H1 (cell line): ENCODE results near the gene RTEL1. TPM values are rescaled to one million over a fixed set of nuclear protein-coding genes. Genes with fewer than 3 reads are reported as not detected.
A peak's percentile ranks its signal among the peaks of the same experiment; 100 is the strongest.
"Not testable (repeated sequence)": the region's sequence is repeated elsewhere in the genome, so short reads cannot be mapped to it uniquely, and the experiment has no call there.

Experiments
- CTCF ChIA-PET: fragments of 300-600 bp; sonication (Branson Sonifier 250); formaldehyde crosslinking; loops from one replicate; lab custom pipeline; 2021; ENCODE audit not compliant: partially characterized antibody; lab: Charles Lee
- POLR2A ChIA-PET: fragments of 300-600 bp; sonication (Branson Sonifier 250); formaldehyde crosslinking; loops from one replicate; lab custom pipeline; 2021; ENCODE audit warnings: inconsistent platforms; ENCODE audit not compliant: partially characterized antibody; lab: Charles Lee
- DNase-seq, 2 experiments: peaks; one replicate each; pipeline versions ENCODE4 v3.0.0 to v3.0.0-alpha.2; 2010 to 2022; ENCODE audit warnings: low spot score in 2 of 2, low read depth in 1 of 2, mixed read lengths in 1 of 2
- FAIRE-seq: peaks from 2 replicates; lab custom pipeline; 2011; peaks lifted over from hg19 to GRCh38; lab: Jason Lieb, UNC
- H2AFZ ChIP-seq: 2 replicates; pipeline ENCODE4 v1.8.1; 2012; ENCODE audit warnings: low read length, inconsistent platforms
- H2AK5ac ChIP-seq: 2 replicates; pipeline ENCODE4 v1.6.1; 2013; ENCODE audit warnings: low read depth, low read length
- H2BK120ac ChIP-seq: replicated peaks from 2 replicates; pipeline ENCODE3; 2013; ENCODE audit warnings: low read depth, low read length, inconsistent platforms
- H2BK12ac ChIP-seq: 2 replicates; pipeline ENCODE4 v1.6.1; 2013; ENCODE audit warnings: low read depth, low read length
- H2BK15ac ChIP-seq: 2 replicates; pipeline ENCODE4 v1.6.1; 2013; ENCODE audit warnings: low read length
- H2BK20ac ChIP-seq: 2 replicates; pipeline ENCODE4 v1.6.1; 2013; ENCODE audit warnings: low read length
- H2BK5ac ChIP-seq: 2 replicates; pipeline ENCODE4 v1.6.1; 2013; ENCODE audit warnings: low read depth, low read length
- H3K14ac ChIP-seq: 2 replicates; pipeline ENCODE4 v1.6.1; 2013; ENCODE audit warnings: inconsistent platforms; ENCODE audit not compliant: insufficient read length
- H3K18ac ChIP-seq: 2 replicates; pipeline ENCODE4 v1.6.1; 2013; ENCODE audit warnings: low read length; ENCODE audit errors: extremely low read depth
- H3K23ac ChIP-seq: 2 replicates; pipeline ENCODE4 v1.6.1; 2013; ENCODE audit warnings: inconsistent platforms; ENCODE audit not compliant: insufficient read length
- H3K23me2 ChIP-seq: 2 replicates; pipeline ENCODE4 v1.6.1; 2013; ENCODE audit warnings: low read depth, low read length
- H3K27ac ChIP-seq: 2 replicates; pipeline ENCODE4 v1.6.1; 2011; ENCODE audit warnings: low read depth, low read length, inconsistent platforms
- H3K27me3 ChIP-seq, 4 experiments: replicated peaks in 1 of 4; 1 replicate in 1 of 4; 2 replicates in 3 of 4; pipeline versions ENCODE4 v1.6.1 to v1.8.1; 2011 to 2013; ENCODE audit warnings: low read length in 3 of 4, mild to moderate bottlenecking in 3 of 4, inconsistent platforms in 2 of 4, mixed read lengths in 2 of 4, moderate library complexity in 1 of 4; ENCODE audit not compliant: control insufficient read depth in 3 of 4, insufficient read depth in 3 of 4; ENCODE audit errors: extremely low read depth in 1 of 4
- H3K36me3 ChIP-seq, 4 experiments: 2 replicates each; pipeline versions ENCODE4 v1.6.1 to v1.8.1; 2011 to 2013; ENCODE audit warnings: mild to moderate bottlenecking in 4 of 4, low read length in 3 of 4, moderate library complexity in 2 of 4, control low read depth in 1 of 4, inconsistent platforms in 1 of 4; ENCODE audit not compliant: insufficient read depth in 4 of 4, control insufficient read depth in 2 of 4
- H3K4ac ChIP-seq: replicated peaks from 2 replicates; pipeline ENCODE3; 2013; ENCODE audit warnings: low read length, low read depth, mixed read lengths, inconsistent platforms; ENCODE audit not compliant: insufficient read length
- H3K4me1 ChIP-seq, 4 experiments: replicated peaks in 1 of 4; 1 replicate in 1 of 4; 2 replicates in 3 of 4; pipeline versions ENCODE4 v1.6.1 to v1.8.1; 2011 to 2013; ENCODE audit warnings: low read length in 3 of 4, inconsistent platforms in 2 of 4, mixed read lengths in 1 of 4; ENCODE audit not compliant: insufficient read depth in 4 of 4, control insufficient read depth in 3 of 4
- H3K4me2 ChIP-seq, 2 experiments: 2 replicates each; pipeline versions ENCODE4 v1.6.1 to v1.8.1; 2011 to 2013; ENCODE audit warnings: low read depth in 2 of 2, low read length in 2 of 2, control low read depth in 1 of 2, inconsistent platforms in 1 of 2, mild to moderate bottlenecking in 1 of 2; ENCODE audit not compliant: insufficient read depth in 1 of 2
- H3K4me3 ChIP-seq, 4 experiments: fragments of 200-600, 300-600 bp in 1 of 4; sonication (generic), shearing (Covaris generic), sonication (Bioruptor Twin) in 1 of 4; 2 replicates each; pipeline versions ENCODE4 v1.5.1 to v1.8.1; 2011 to 2016; ENCODE audit warnings: low read length in 4 of 4, low read depth in 3 of 4, control low read depth in 2 of 4, inconsistent platforms in 2 of 4, mild to moderate bottlenecking in 2 of 4, mixed read lengths in 1 of 4, moderate library complexity in 1 of 4; ENCODE audit not compliant: insufficient read depth in 2 of 4; ENCODE audit errors: extremely low read depth in 1 of 4
- H3K56ac ChIP-seq: replicated peaks from 2 replicates; pipeline ENCODE3; 2013; ENCODE audit warnings: low read depth, mild to moderate bottlenecking, mixed read lengths, low read length, inconsistent platforms; ENCODE audit not compliant: insufficient read length
- H3K79me1 ChIP-seq: 2 replicates; pipeline ENCODE4 v1.6.1; 2013; ENCODE audit warnings: low read depth, low read length, control low read depth
- H3K79me2 ChIP-seq, 2 experiments: 2 replicates each; pipeline versions ENCODE4 v1.6.1 to v1.8.1; 2012 to 2013; ENCODE audit warnings: low read length in 2 of 2, mild to moderate bottlenecking in 2 of 2, inconsistent platforms in 1 of 2; ENCODE audit not compliant: insufficient read depth in 2 of 2, control insufficient read depth in 1 of 2
- H3K9ac ChIP-seq, 4 experiments: replicated peaks in 1 of 4; 1 replicate in 1 of 4; 2 replicates in 3 of 4; pipeline versions ENCODE4 v1.6.1 to v1.8.1; 2011 to 2013; ENCODE audit warnings: low read depth in 3 of 4, low read length in 3 of 4, control low read depth in 2 of 4, mild to moderate bottlenecking in 2 of 4, moderate library complexity in 2 of 4, inconsistent platforms in 1 of 4; ENCODE audit errors: extremely low read depth in 1 of 4
- H3K9me3 ChIP-seq, 2 experiments: 2 replicates each; pipeline versions ENCODE4 v1.6.1 to v1.8.1; 2012 to 2013; ENCODE audit warnings: mild to moderate bottlenecking in 2 of 2, moderate library complexity in 2 of 2, control low read depth in 1 of 2, inconsistent platforms in 1 of 2, low read depth in 1 of 2, low read length in 1 of 2, mixed read lengths in 1 of 2; ENCODE audit not compliant: insufficient read depth in 2 of 2
- H4K20me1 ChIP-seq, 2 experiments: replicated peaks in 1 of 2; 2 replicates each; pipeline versions ENCODE3 to v1.8.1; 2011 to 2013; ENCODE audit warnings: inconsistent platforms in 2 of 2, low read length in 2 of 2, mild to moderate bottlenecking in 1 of 2; ENCODE audit not compliant: insufficient read depth in 2 of 2, control insufficient read depth in 1 of 2
- H4K5ac ChIP-seq: 2 replicates; pipeline ENCODE4 v1.6.1; 2013; ENCODE audit warnings: low read length, low read depth, mixed read lengths, inconsistent platforms; ENCODE audit not compliant: insufficient read length
- H4K8ac ChIP-seq: 2 replicates; pipeline ENCODE4 v1.8.0; 2013; ENCODE audit warnings: mild to moderate bottlenecking, moderate library complexity, low read length, inconsistent platforms; ENCODE audit not compliant: insufficient read depth; ENCODE audit errors: extremely low read depth
- H4K91ac ChIP-seq: replicated peaks from 2 replicates; pipeline ENCODE3; 2013; ENCODE audit warnings: low read length, mixed read lengths, inconsistent platforms; ENCODE audit not compliant: insufficient read length
- RAD21 ChIP-seq, 2 experiments: IDR thresholded peaks in 1 of 2; conservative IDR thresholded peaks in 1 of 2; 2 replicates each; pipeline ENCODE4 v1.6.1; 2011; ENCODE audit warnings: low read depth in 2 of 2, low read length in 2 of 2, improper control_type of control experiment in 1 of 2, inconsistent platforms in 1 of 2, mild to moderate bottlenecking in 1 of 2, moderate library complexity in 1 of 2
- WGBS, 2 experiments: shearing (Covaris generic) in 1 of 2; methylation state at CpG; one replicate each; pipeline versions ENCODE4 v1.1.6 to v1.1.7; 2013 to 2015; ENCODE audit warnings: low lambda C conversion rate in 2 of 2, mixed read lengths in 2 of 2, inconsistent platforms in 1 of 2, low coverage in 1 of 2, missing lambda C conversion rate in 1 of 2; ENCODE audit not compliant: insufficient replicate concordance in 2 of 2, insufficient coverage in 1 of 2, insufficient read length in 1 of 2; ENCODE audit errors: extremely low coverage in 1 of 2, missing lambda C conversion rate in 1 of 2; 5-methylcytosine and 5-hydroxymethylcytosine counted together
- polyA plus RNA-seq, 7 experiments: library from polyadenylated mRNA; depleted of rRNA in 3 of 7; stranded (reverse) in 5 of 7; unstranded in 2 of 7; fragments of >200 nt in 5 of 7; fragments of 200-250 nt in 2 of 7; gene quantifications; 1 replicate in 5 of 7; 2 replicates in 1 of 7; 4 replicates in 1 of 7; pipeline versions ENCODE4 v1.2.1 to v1.2.3, GENCODE V29; 2011 to 2013; ENCODE audit warnings: missing spikeins in 2 of 7, mixed read lengths in 2 of 7
- total RNA-seq: library from RNA; stranded (reverse); fragmentation: NEBNext Ultra II Directional; extraction: Animal tissue kit (Norgen Biotek cat#: 25700); gene quantifications from 2 replicates; pipeline ENCODE4 v1.2.1, GENCODE V29; 2021
- TF ChIP-seq, protein P1 (sequence below), 3 experiments: IDR thresholded peaks; 1 replicate in 2 of 3; 2 replicates in 1 of 3; pipeline versions ENCODE4 v1.5.1 to v1.6.1; 2011; ENCODE audit warnings: low read length in 3 of 3, mild to moderate bottlenecking in 3 of 3, inconsistent platforms in 2 of 3, low read depth in 1 of 3, moderate library complexity in 1 of 3; ENCODE audit not compliant: insufficient read depth in 1 of 3; ENCODE audit errors: control extremely low read depth in 1 of 3

RTEL1 gene
- total and polyA plus RNA-seq, 2 of the 8 experiments (the other 6 are each of a cell fraction or from before 2014, with no cell fraction given): 16.2 to 37.1 TPM

DNA sequence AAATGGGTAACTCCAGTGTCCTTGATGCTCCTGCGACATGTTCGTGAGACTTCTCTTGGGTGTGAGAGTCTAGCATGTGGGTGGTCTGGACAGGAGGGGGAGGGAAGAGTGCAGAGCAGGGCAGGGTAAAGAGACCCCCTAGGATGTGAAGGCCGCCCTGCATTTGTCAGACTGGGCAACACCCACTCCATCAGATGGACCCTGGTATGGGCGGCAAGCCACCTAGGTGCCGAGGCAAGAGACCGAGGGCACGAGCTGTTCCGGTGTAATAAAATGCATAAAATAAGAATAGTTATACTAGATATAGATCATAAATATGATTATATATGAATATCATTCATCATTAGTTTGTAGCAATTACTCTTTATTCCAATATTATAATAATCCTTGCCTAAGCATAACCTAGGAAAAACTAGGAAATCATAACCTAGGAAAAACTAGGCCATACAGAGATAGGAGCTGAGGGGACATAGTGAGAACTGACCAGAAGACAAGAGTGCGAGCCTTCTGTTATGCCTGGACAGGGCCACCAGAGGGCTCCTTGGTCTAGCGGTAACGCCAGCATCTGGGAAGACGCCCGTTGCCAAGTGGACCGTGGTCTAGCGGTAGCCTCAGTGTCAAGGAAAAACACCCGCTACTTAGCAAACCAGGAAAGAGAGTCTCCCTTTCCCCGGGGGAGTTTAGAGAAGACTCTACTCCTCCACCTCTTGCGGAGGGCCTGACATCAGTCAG, 44.1 kb upstream of the RTEL1 start:
- not testable (repeated sequence) for H4K20me1 ChIP-seq, H4K8ac ChIP-seq, H3K23ac ChIP-seq, H3K9me3 ChIP-seq, H3K4ac ChIP-seq, H4K5ac ChIP-seq, H3K4me3 ChIP-seq, H2BK15ac ChIP-seq, H2AFZ ChIP-seq, H3K9ac ChIP-seq, H3K18ac ChIP-seq, H3K27ac ChIP-seq, H3K4me2 ChIP-seq, H2BK5ac ChIP-seq, H3K4me1 ChIP-seq, H3K56ac ChIP-seq, H2BK12ac ChIP-seq, H2AK5ac ChIP-seq, H3K27me3 ChIP-seq, H2BK20ac ChIP-seq, H3K79me1 ChIP-seq, FAIRE-seq, H3K23me2 ChIP-seq, H2BK120ac ChIP-seq, H3K14ac ChIP-seq, H4K91ac ChIP-seq
- ChIA-PET CTCF (interaction anchor here (0.8 to 2.9 kb wide), 11 partner anchors 9 to 76 kb away, joined by 3 to 11 read pairs (median 3); partner anchors contain the start of gene PTK6), POLR2A (interaction anchor here (1.2 to 1.6 kb wide), 2 partner anchors 13 to 121 kb away, joined by 3 to 4 read pairs; partner anchors contain the start of gene GMEB2)
- Histone ChIP-seq H3K79me2 (peaks cover 0 to 18% of the 10 kb centered on the region in 2 experiments; a peak in 1 of 4 replicates), H3K36me3 (peaks cover 5 to 20% (median 14%) of the 10 kb centered on the region in 4 experiments; a peak in 5 of 8 replicates)
- peak; percentile 47 to 51 for TF ChIP-seq RAD21 (IDR thresholded peaks at IDR 0.05 in 1 of 2, conservative IDR thresholded peaks at IDR 0.05 in 1 of 2; ENCODE audit: low read depth in 2 of 2, low read length in 2 of 2)
- TF ChIP-seq, protein P1, sequence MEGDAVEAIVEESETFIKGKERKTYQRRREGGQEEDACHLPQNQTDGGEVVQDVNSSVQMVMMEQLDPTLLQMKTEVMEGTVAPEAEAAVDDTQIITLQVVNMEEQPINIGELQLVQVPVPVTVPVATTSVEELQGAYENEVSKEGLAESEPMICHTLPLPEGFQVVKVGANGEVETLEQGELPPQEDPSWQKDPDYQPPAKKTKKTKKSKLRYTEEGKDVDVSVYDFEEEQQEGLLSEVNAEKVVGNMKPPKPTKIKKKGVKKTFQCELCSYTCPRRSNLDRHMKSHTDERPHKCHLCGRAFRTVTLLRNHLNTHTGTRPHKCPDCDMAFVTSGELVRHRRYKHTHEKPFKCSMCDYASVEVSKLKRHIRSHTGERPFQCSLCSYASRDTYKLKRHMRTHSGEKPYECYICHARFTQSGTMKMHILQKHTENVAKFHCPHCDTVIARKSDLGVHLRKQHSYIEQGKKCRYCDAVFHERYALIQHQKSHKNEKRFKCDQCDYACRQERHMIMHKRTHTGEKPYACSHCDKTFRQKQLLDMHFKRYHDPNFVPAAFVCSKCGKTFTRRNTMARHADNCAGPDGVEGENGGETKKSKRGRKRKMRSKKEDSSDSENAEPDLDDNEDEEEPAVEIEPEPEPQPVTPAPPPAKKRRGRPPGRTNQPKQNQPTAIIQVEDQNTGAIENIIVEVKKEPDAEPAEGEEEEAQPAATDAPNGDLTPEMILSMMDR (IDR thresholded peaks at IDR 0.05; ENCODE audit: control extremely low read depth in 1 of 3, insufficient read depth in 1 of 3, low read depth in 1 of 3, low read length in 3 of 3): peak; percentile 12 to 37 (median 24); a peak in 3 of 4 replicates
- peak in 1 of 2 experiments; percentile 59 for DNase-seq
- 85% methylated on average over 17 of the region's 18 CpGs; no CpG with 5 or more reads in 1 of the 2 experiments for WGBS, 2 experiments
